IMR-90 (cell line): Measurements from ENCODE around the gene CDC42EP1. TPM values are rescaled to one million over a fixed set of nuclear protein-coding genes. Genes with fewer than 3 reads are reported as not detected.

ENCODE experiments used
- ATAC-seq: fragments of 200-7000 bp; cut with Tn5 transposase; 2 replicates; pipeline ENCODE4 v1.9.1; 2020; ENCODE audit warnings: low read depth, mild to moderate bottlenecking, moderate library complexity
- BruUV-seq: library from RNA; stranded (reverse); fragments of 400-500 nt; replicated peaks from 2 replicates; lab custom pipeline; 2021; lab: Mats Ljungman, UMichigan
- CTCF ChIA-PET: fragments of 300-600 bp; formaldehyde crosslinking; extraction: SDS; loops from one replicate; lab custom pipeline; 2021; ENCODE audit warnings: antibody characterized with exemption; lab: Yijun Ruan, JAX
- POLR2A ChIA-PET: fragments of 300-600 bp; sonication (Branson Sonifier 250); formaldehyde crosslinking; loops from one replicate; lab custom pipeline; 2022; ENCODE audit warnings: antibody characterized with exemption; ENCODE audit not compliant: unreplicated experiment; lab: Charles Lee
- DNase-seq: peaks from one replicate; pipeline ENCODE4 v3.0.0; 2013
- H2AFZ ChIP-seq: replicated peaks from 2 replicates; pipeline ENCODE3; 2013; ENCODE audit warnings: low read length, mild to moderate bottlenecking; ENCODE audit not compliant: poor library complexity
- H2AK5ac ChIP-seq: 2 replicates; pipeline ENCODE4 v1.6.1; 2013; ENCODE audit warnings: low read depth, low read length, inconsistent platforms
- H2AK9ac ChIP-seq: replicated peaks from 2 replicates; pipeline ENCODE3; 2013; ENCODE audit warnings: mild to moderate bottlenecking, low read depth, low read length, moderate library complexity; ENCODE audit not compliant: poor library complexity
- H2BK120ac ChIP-seq: 2 replicates; pipeline ENCODE4 v1.6.1; 2013; ENCODE audit warnings: low read depth, low read length, inconsistent platforms
- H2BK15ac ChIP-seq: 3 replicates; pipeline ENCODE4 v1.6.1; 2013; ENCODE audit warnings: low read depth, low read length, inconsistent platforms
- H2BK20ac ChIP-seq: 2 replicates; pipeline ENCODE4 v1.6.1; 2013; ENCODE audit warnings: low read depth, mild to moderate bottlenecking, inconsistent platforms, low read length, moderate library complexity
- H2BK5ac ChIP-seq: 2 replicates; pipeline ENCODE4 v1.6.1; 2013; ENCODE audit warnings: mild to moderate bottlenecking, low read depth, low read length, inconsistent platforms; ENCODE audit not compliant: poor library complexity, severe bottlenecking
- H3K14ac ChIP-seq: replicated peaks from 2 replicates; pipeline ENCODE4 v1.6.1; 2013; ENCODE audit warnings: low read depth, low read length, inconsistent platforms
- H3K18ac ChIP-seq: 2 replicates; pipeline ENCODE4 v1.6.1; 2013; ENCODE audit warnings: low read depth, low read length, control low read depth
- H3K23ac ChIP-seq: 2 replicates; pipeline ENCODE4 v1.6.1; 2013; ENCODE audit warnings: low read depth, low read length, inconsistent platforms
- H3K27ac ChIP-seq: 2 replicates; pipeline ENCODE4 v1.5.1; 2013; ENCODE audit warnings: mild to moderate bottlenecking, control low read depth, low read length; ENCODE audit not compliant: insufficient read depth
- H3K27me3 ChIP-seq: 2 replicates; pipeline ENCODE4 v1.6.1; 2013; ENCODE audit warnings: low read length; ENCODE audit not compliant: control insufficient read depth, insufficient read depth
- H3K36me3 ChIP-seq: 2 replicates; pipeline ENCODE4 v1.6.1; 2013; ENCODE audit warnings: low read length, mixed read lengths; ENCODE audit not compliant: control insufficient read depth, insufficient read depth
- H3K4ac ChIP-seq: 2 replicates; pipeline ENCODE4 v1.6.1; 2013; ENCODE audit warnings: low read depth, low read length, inconsistent platforms
- H3K4me1 ChIP-seq: 2 replicates; pipeline ENCODE4 v1.6.1; 2013; ENCODE audit warnings: low read length, mixed read lengths; ENCODE audit not compliant: control insufficient read depth, insufficient read depth
- H3K4me2 ChIP-seq: 2 replicates; pipeline ENCODE4 v1.6.1; 2013; ENCODE audit warnings: low read depth, mild to moderate bottlenecking, control low read depth, low read length, moderate library complexity
- H3K4me3 ChIP-seq: 2 replicates; pipeline ENCODE4 v1.5.1; 2013; ENCODE audit warnings: low read depth, mild to moderate bottlenecking, control low read depth, low read length, moderate library complexity; ENCODE audit not compliant: insufficient read depth
- H3K56ac ChIP-seq: 2 replicates; pipeline ENCODE4 v1.6.1; 2013; ENCODE audit warnings: low read length, inconsistent platforms; ENCODE audit not compliant: insufficient read depth; ENCODE audit errors: extremely low read depth
- H3K79me1 ChIP-seq, 2 experiments: 2 replicates each; pipeline ENCODE4 v1.6.1; 2013; ENCODE audit warnings: low read length in 2 of 2, inconsistent platforms in 1 of 2, low read depth in 1 of 2
- H3K9ac ChIP-seq: 2 replicates; pipeline ENCODE4 v1.6.1; 2013; ENCODE audit warnings: low read depth, low read length, control low read depth
- H3K9me1 ChIP-seq: 2 replicates; pipeline ENCODE4 v1.6.1; 2013; ENCODE audit warnings: low read length, inconsistent platforms; ENCODE audit not compliant: insufficient read depth
- H3K9me3 ChIP-seq: 2 replicates; pipeline ENCODE4 v1.6.1; 2013; ENCODE audit warnings: low read length; ENCODE audit not compliant: control insufficient read depth, insufficient read depth
- H4K20me1 ChIP-seq: 2 replicates; pipeline ENCODE4 v1.6.1; 2013; ENCODE audit warnings: low read length, inconsistent platforms; ENCODE audit not compliant: insufficient read depth
- H4K5ac ChIP-seq: 2 replicates; pipeline ENCODE4 v1.6.1; 2013; ENCODE audit warnings: mild to moderate bottlenecking, low read depth, low read length, control low read depth
- H4K8ac ChIP-seq, 2 experiments: 2 replicates each; pipeline ENCODE4 v1.6.1; 2013; ENCODE audit warnings: low read depth in 2 of 2, low read length in 2 of 2, control low read depth in 1 of 2, inconsistent platforms in 1 of 2
- H4K91ac ChIP-seq: 2 replicates; pipeline ENCODE4 v1.6.1; 2013; ENCODE audit warnings: low read depth, low read length, inconsistent platforms; ENCODE audit not compliant: insufficient read depth
- CEBPB ChIP-seq: IDR thresholded peaks from 2 replicates; pipeline ENCODE4 v1.6.1; 2012; ENCODE audit warnings: low read depth, low read length, improper control_type of control experiment
- MAFK ChIP-seq: IDR thresholded peaks from 2 replicates; pipeline ENCODE4 v1.6.1; 2012; ENCODE audit warnings: low read depth, low read length, improper control_type of control experiment
- NFE2L2 ChIP-seq: fragments of 150-350 bp; IDR thresholded peaks from 2 replicates; pipeline ENCODE4 v1.6.1; 2016; ENCODE audit warnings: low read depth, mild to moderate bottlenecking, low read length
- POLR2A ChIP-seq: IDR thresholded peaks from 2 replicates; pipeline ENCODE4 v1.6.1; 2012; ENCODE audit warnings: mild to moderate bottlenecking, low read depth, low read length
- RCOR1 ChIP-seq: IDR thresholded peaks from 2 replicates; pipeline ENCODE4 v1.6.1; 2012; ENCODE audit warnings: mild to moderate bottlenecking, low read length, improper control_type of control experiment; ENCODE audit not compliant: insufficient replicate concordance
- RFX5 ChIP-seq: IDR thresholded peaks from 2 replicates; pipeline ENCODE4 v1.8.0; 2012; ENCODE audit warnings: low read depth, mild to moderate bottlenecking, low read length, moderate library complexity
- WGBS, 2 experiments: methylation state at CpG; one replicate each; pipeline versions ENCODE4 v1.1.5 to v1.1.7; 2013; ENCODE audit warnings: missing lambda C conversion rate in 2 of 2; ENCODE audit not compliant: insufficient read length in 1 of 2; ENCODE audit errors: extremely low coverage in 2 of 2; 5-methylcytosine and 5-hydroxymethylcytosine counted together
- dilution Hi-C: fragments of 300-500 bp; cut with HindIII; formaldehyde crosslinking; loops from one replicate; pipeline ENCODE4 v1.14.3; 2018; ENCODE audit warnings: low sequenced_read_pairs; ENCODE audit not compliant: unreplicated experiment
- in situ Hi-C: fragments of 300-500 bp; cut with MboI; formaldehyde crosslinking; loops from 3 replicates; pipeline ENCODE4 v1.14.3; 2019; ENCODE audit warnings: low sequenced_read_pairs, inconsistent platforms, mixed read lengths
- intact Hi-C: fragments of 100-400 bp; cut with micrococcal nuclease; formaldehyde crosslinking; loops from 2 replicates; pipeline ENCODE4 v1.10.0; 2022
- polyA plus RNA-seq, 3 experiments: library from polyadenylated mRNA; depleted of rRNA; stranded (reverse); fragments of >200 nt; gene quantifications; 2 replicates each; pipeline ENCODE4 v1.2.3, GENCODE V29; 2012; ENCODE audit warnings: low replicate concordance in 1 of 3
- total RNA-seq: library from RNA; depleted of rRNA; stranded (reverse); fragments of >200 nt; gene quantifications from 2 replicates; pipeline ENCODE4 v1.2.3, GENCODE V29; 2012
- TF ChIP-seq, protein P1 (sequence below): fragments of 150-350 bp; IDR thresholded peaks from 2 replicates; pipeline ENCODE4 v1.6.1; 2017; ENCODE audit warnings: mild to moderate bottlenecking, antibody characterized with exemption, low read length, low read depth
- TF ChIP-seq, protein P2 (sequence below): fragments of 150-350 bp; IDR thresholded peaks from 2 replicates; pipeline ENCODE4 v1.6.1; 2016; ENCODE audit warnings: low read depth, mild to moderate bottlenecking, low read length, moderate library complexity, borderline replicate concordance

Gene CDC42EP1
- total and polyA plus RNA-seq, 2 of the 4 experiments (the other 2 are of a cell fraction) = 4.7 to 47.3 TPM

GRCh38 chr22:37566903-37567798 lies 6.9 kb downstream of the CDC42EP1 start (continued):
- TF ChIP-seq, protein P1, sequence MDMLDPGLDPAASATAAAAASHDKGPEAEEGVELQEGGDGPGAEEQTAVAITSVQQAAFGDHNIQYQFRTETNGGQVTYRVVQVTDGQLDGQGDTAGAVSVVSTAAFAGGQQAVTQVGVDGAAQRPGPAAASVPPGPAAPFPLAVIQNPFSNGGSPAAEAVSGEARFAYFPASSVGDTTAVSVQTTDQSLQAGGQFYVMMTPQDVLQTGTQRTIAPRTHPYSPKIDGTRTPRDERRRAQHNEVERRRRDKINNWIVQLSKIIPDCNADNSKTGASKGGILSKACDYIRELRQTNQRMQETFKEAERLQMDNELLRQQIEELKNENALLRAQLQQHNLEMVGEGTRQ = no peak
- TF ChIP-seq RFX5 = no peak

GRCh38 chr22:37568012-37568411 lies 7.7 kb downstream of the CDC42EP1 start:
- no peak overlapping the region for H3K18ac ChIP-seq
- WGBS, 2 experiments = 96% methylated on average over 11 of the region's 15 CpGs; no CpG with 5 or more reads in 1 of the 2 experiments
- H3K4ac ChIP-seq = no peak overlapping the region
- H3K36me3 ChIP-seq = peaks cover 46% of the 10 kb centered on the region
- ChIA-PET POLR2A (interaction anchor here (1.6 kb wide), 1 partner anchor 10 kb away, joined by 3 read pairs; no protein-coding TSS in a partner anchor), CTCF (interaction anchor here (0.8 to 1.6 kb wide), 2 partner anchors 17 to 19 kb away, joined by 3 to 11 read pairs; no protein-coding TSS in a partner anchor)
- H3K4me1 ChIP-seq = peaks cover 17% of the 10 kb centered on the region
- H2AK5ac ChIP-seq = no peak overlapping the region; the same call in 1 of the 2 replicates
- BruUV-seq = no TSS peak
- no peak overlapping the region for H2AK9ac ChIP-seq
- H2BK15ac ChIP-seq = no peak overlapping the region
- H2BK20ac ChIP-seq = no peak overlapping the region
- H2BK5ac ChIP-seq = no peak overlapping the region
- no peak overlapping the region for H4K91ac ChIP-seq
- no peak overlapping the region for H3K14ac ChIP-seq
- H3K23ac ChIP-seq = no peak overlapping the region
- in situ Hi-C loops = no loop called here
- DNase-seq = no peak
- intact Hi-C loops = no loop called here
- ATAC-seq = no peak
- no peak overlapping the region for H2BK120ac ChIP-seq
- peaks cover 91% of the 10 kb centered on the region for H4K20me1 ChIP-seq
- no peak overlapping the region for H3K56ac ChIP-seq
- H3K27me3 ChIP-seq = no peaks in the 10 kb centered on the region
- H4K5ac ChIP-seq = no peak overlapping the region
- peaks cover 18% of the 10 kb centered on the region for H3K9me1 ChIP-seq
- dilution Hi-C loops = no loop called here
- no peak overlapping the region for H2AFZ ChIP-seq
- H3K4me2 ChIP-seq = no peak overlapping the region
- H3K9me3 ChIP-seq = no peaks in the 10 kb centered on the region
- no peak overlapping the region for H4K8ac ChIP-seq
- no peak overlapping the region for H3K4me3 ChIP-seq
- TF ChIP-seq POLR2A (no peak), NFE2L2 (no peak), RCOR1 (no peak), CEBPB (no peak), MAFK (no peak)
- TF ChIP-seq, protein P2, sequence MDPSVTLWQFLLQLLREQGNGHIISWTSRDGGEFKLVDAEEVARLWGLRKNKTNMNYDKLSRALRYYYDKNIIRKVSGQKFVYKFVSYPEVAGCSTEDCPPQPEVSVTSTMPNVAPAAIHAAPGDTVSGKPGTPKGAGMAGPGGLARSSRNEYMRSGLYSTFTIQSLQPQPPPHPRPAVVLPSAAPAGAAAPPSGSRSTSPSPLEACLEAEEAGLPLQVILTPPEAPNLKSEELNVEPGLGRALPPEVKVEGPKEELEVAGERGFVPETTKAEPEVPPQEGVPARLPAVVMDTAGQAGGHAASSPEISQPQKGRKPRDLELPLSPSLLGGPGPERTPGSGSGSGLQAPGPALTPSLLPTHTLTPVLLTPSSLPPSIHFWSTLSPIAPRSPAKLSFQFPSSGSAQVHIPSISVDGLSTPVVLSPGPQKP = no peak
- peaks cover 28 to 84% of the 10 kb centered on the region in 2 experiments; a peak in 3 of 4 replicates for H3K79me1 ChIP-seq
- no peak overlapping the region for H3K9ac ChIP-seq
- no peak overlapping the region for H3K27ac ChIP-seq
